Measurements from ENCODE around the gene UCHL3. TPM values are rescaled to one million over a fixed set of nuclear protein-coding genes. Genes with fewer than 3 reads are reported as not detected.

Gene UCHL3
- total and polyA plus RNA-seq, 10 of the 15 experiments (the other 5 are each of a cell fraction or from before 2014, with no cell fraction given): 52.5 to 179 (median 104) TPM

GRCh38 chr13:75512253-75512652 lies 37.3 kb upstream of the UCHL3 start (continued):
- peak; percentile 69 for TF ChIP-seq IKZF1 (conservative IDR thresholded peaks at IDR 0.05)
- no peak for TF ChIP-seq CHD2 (IDR thresholded peaks at IDR 0.05; ENCODE audit: borderline replicate concordance, low read depth, low read length)
- TF ChIP-seq ZZZ3 (IDR thresholded peaks at IDR 0.05; ENCODE audit: control insufficient read depth, insufficient read length, low read depth): no peak
- no peak for TF ChIP-seq STAT1 (conservative IDR thresholded peaks at IDR 0.05)
- TF ChIP-seq CEBPB (IDR thresholded peaks at IDR 0.05; ENCODE audit: borderline replicate concordance in 1 of 2, low read depth in 2 of 2, low read length in 2 of 2): no peak
- TF ChIP-seq, protein P1, sequence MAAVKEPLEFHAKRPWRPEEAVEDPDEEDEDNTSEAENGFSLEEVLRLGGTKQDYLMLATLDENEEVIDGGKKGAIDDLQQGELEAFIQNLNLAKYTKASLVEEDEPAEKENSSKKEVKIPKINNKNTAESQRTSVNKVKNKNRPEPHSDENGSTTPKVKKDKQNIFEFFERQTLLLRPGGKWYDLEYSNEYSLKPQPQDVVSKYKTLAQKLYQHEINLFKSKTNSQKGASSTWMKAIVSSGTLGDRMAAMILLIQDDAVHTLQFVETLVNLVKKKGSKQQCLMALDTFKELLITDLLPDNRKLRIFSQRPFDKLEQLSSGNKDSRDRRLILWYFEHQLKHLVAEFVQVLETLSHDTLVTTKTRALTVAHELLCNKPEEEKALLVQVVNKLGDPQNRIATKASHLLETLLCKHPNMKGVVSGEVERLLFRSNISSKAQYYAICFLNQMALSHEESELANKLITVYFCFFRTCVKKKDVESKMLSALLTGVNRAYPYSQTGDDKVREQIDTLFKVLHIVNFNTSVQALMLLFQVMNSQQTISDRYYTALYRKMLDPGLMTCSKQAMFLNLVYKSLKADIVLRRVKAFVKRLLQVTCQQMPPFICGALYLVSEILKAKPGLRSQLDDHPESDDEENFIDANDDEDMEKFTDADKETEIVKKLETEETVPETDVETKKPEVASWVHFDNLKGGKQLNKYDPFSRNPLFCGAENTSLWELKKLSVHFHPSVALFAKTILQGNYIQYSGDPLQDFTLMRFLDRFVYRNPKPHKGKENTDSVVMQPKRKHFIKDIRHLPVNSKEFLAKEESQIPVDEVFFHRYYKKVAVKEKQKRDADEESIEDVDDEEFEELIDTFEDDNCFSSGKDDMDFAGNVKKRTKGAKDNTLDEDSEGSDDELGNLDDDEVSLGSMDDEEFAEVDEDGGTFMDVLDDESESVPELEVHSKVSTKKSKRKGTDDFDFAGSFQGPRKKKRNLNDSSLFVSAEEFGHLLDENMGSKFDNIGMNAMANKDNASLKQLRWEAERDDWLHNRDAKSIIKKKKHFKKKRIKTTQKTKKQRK (IDR thresholded peaks at IDR 0.05; ENCODE audit: low read depth, low read length): no peak
- peak; percentile 42; the same call in 1 of the 2 replicates for TF ChIP-seq TBL1XR1 (IDR thresholded peaks at IDR 0.05; ENCODE audit: low read depth, low read length)
- peak; percentile 76 for TF ChIP-seq TCF12 (IDR thresholded peaks at IDR 0.05; ENCODE audit: low read depth, low read length)
- 0 out of 2 replicates have a peak, but pooled peaks have one; percentile 34 for TF ChIP-seq PML (IDR thresholded peaks at IDR 0.05; ENCODE audit: low read length)
- 0 out of 2 replicates have a peak, but pooled peaks have one; percentile 23 for TF ChIP-seq EED (IDR thresholded peaks at IDR 0.05; ENCODE audit: low read depth)
- TF ChIP-seq CREM (IDR thresholded peaks at IDR 0.05; ENCODE audit: low read depth): peak; percentile 37; the same call in 1 of the 2 replicates
- TF ChIP-seq, protein P2, sequence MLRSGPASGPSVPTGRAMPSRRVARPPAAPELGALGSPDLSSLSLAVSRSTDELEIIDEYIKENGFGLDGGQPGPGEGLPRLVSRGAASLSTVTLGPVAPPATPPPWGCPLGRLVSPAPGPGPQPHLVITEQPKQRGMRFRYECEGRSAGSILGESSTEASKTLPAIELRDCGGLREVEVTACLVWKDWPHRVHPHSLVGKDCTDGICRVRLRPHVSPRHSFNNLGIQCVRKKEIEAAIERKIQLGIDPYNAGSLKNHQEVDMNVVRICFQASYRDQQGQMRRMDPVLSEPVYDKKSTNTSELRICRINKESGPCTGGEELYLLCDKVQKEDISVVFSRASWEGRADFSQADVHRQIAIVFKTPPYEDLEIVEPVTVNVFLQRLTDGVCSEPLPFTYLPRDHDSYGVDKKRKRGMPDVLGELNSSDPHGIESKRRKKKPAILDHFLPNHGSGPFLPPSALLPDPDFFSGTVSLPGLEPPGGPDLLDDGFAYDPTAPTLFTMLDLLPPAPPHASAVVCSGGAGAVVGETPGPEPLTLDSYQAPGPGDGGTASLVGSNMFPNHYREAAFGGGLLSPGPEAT (IDR thresholded peaks at IDR 0.05; ENCODE audit: low read depth): peak; percentile 68; the same call in 1 of the 2 replicates
- TF ChIP-seq, protein P3, sequence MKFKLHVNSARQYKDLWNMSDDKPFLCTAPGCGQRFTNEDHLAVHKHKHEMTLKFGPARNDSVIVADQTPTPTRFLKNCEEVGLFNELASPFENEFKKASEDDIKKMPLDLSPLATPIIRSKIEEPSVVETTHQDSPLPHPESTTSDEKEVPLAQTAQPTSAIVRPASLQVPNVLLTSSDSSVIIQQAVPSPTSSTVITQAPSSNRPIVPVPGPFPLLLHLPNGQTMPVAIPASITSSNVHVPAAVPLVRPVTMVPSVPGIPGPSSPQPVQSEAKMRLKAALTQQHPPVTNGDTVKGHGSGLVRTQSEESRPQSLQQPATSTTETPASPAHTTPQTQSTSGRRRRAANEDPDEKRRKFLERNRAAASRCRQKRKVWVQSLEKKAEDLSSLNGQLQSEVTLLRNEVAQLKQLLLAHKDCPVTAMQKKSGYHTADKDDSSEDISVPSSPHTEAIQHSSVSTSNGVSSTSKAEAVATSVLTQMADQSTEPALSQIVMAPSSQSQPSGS (IDR thresholded peaks at IDR 0.05; ENCODE audit: low read length): peak; percentile 68
- peak; percentile 60 for TF ChIP-seq RUNX3 (IDR thresholded peaks at IDR 0.05; ENCODE audit: low read length)
- TF ChIP-seq NFIC (IDR thresholded peaks at IDR 0.05; ENCODE audit: low read depth, low read length): peak; percentile 80
